Fibroblast of skin of left quadriceps (primary cell): ENCODE measurements around the gene PDE6H.

Source experiments
- DNase-seq, 2 experiments: peaks; one replicate each; pipeline ENCODE4 v3.0.0-alpha.2; 2013; ENCODE audit warnings: low read depth in 2 of 2

Gene PDE6H

DNA sequence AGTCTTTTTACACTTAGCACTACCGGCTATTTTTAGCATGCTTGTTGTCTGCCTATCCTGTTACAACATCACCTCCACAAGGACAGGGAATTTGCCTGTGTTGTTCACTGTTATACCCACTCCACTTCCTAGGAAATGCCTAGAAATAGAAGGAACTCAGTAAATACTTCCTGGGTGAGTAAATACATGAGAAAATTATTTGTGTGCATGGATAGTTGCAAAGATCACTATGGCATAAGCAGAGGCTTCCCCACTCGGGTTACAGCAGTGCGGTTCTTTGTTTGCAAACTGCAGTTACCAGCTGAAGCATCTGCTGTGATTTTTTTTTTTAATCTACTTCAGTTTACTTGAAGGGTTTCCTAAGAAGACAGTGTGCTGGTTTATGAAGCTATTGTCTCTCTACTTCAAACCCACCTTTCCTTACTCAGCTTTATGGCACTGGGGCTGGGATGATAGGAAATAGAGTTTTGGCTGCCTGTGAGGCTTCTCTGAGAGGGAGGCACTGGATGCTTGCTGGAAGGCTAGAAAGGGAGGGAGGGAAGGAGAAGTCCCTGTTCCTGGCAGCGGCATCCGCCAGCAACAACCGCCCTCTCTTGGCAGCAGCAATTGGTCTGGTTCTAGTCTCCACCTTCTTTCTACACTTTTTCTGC lies 29.0 kb downstream of the PDE6H start:
- no peak for DNase-seq

DNA sequence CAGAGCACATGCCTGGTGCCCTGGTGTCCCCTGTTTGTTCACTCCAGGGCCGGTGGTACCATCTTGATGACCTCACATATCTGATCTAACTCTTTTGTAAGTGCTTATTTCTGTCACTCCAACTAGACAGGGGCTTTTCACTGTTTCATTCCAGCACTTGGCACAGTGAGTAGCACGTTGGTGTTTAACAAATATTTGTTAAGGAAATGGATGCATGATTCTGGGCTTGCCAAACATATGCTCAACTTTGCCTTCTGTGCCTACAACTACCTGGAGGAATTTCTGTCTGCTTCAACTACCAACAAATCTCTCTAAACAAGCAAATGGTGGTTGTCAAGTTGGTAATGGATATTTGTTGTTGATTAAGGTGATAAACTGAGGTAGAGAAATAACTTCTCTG lies 31.6 kb downstream of the PDE6H start:
- DNase-seq, result no peak

DNA sequence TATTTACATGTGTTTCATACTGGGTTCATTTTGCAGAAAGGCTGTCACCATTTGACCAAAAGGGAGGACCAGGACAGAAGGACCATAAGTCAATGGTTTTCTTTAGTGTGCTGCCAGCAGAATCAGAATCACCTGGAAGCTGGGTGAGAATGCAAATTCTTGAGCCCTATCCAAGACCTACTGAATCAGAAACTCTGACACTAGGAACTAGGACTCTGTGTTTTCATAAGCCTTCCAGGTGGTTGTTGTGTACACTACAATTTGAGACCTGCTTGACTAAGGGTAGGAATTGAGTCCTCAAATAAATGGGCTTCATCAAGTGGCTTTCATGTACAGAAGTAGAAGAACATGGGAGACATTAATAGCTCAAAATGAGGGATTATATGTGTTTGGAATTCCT lies 32.2 kb downstream of the PDE6H start:
- no peak for DNase-seq

- no peak for DNase-seq
Observed at GRCh38 chr12:15007551-15007950, 34.7 kb downstream of the PDE6H start.

DNA sequence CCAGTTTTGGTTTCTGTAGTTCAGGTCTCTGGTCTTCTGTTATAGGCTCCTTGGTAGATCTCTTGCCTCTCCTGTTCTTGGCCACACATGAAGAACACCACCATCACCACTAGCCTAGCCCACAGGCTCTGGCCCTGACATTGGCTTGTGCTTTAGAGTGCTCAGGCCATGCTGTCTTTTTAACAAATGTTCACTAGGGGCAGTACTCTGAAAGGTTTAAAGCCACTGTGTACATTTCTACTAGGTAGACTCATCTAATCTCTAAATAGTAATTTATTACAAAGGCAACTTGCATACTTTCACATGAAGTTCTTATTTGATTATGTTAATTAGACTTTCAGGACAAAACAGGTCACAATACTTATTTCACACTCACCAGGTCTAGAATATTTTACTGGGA lies 38.3 kb downstream of the PDE6H start:
- no peak for DNase-seq

GRCh38 chr12:15013634-15014179 lies 40.9 kb downstream of the PDE6H start:
- no peak for DNase-seq

- no peak for DNase-seq
Observed at GRCh38 chr12:15014708-15015107, 41.9 kb downstream of the PDE6H start.

DNA sequence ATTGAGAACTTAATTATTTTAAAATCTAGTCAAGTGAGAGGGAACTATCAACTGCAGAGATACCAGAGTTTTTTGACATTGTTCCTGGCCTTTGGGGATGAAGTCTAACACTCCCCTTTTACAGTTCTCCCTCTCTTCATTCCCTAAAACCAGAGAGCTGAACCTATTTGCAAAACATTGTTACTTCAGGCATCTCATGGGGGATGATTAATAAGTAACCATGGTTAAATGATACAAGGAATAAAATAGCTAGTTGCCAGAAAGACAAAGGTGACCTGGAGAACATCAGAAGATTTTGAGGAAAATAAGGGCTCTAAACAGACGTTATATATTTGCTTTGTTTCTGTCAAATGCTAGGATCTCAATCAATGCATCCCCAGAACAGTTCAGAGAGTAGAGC lies 42.3 kb downstream of the PDE6H start:
- no peak for DNase-seq

DNA sequence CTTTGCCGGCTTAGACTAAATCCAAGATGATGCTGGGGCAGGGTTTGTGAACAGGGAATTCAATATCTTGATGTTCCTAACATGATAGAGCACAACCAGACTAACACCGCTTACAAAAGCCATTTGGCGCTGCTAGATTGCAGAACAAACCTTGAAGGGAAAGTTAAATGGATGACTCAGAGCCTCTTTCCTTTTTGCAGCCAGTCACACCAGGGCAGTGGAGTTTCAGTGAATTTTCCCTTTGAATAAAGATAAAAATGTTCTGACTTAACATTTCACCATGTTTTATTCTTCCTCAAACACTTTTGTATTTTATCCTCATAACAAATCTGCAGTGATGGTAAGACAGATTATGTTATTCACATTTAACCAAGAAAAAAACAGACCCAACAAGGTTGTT lies 47.3 kb downstream of the PDE6H start:
- no peak for DNase-seq
